Heart right ventricle (tissue), 16 donors: Measurements from ENCODE around the gene PPP1R27. TPM values are rescaled to one million over a fixed set of nuclear protein-coding genes. Genes with fewer than 3 reads are reported as not detected.

Experiments used
- ATAC-seq, 8 donors: fragments of 200-7000 bp; cut with Tn5 transposase; one replicate each; pipeline ENCODE4 v1.9.1; 2020; ENCODE audit warnings: mild to moderate bottlenecking in 8 of 8, moderate library complexity in 8 of 8, moderate number of reproducible peaks in 1 of 8
- DNase-seq, 2 donors: peaks; one replicate each; pipeline ENCODE4 v3.0.0-alpha.2; 2020
- H3K27ac ChIP-seq, 10 donors: fragments of 200-600 bp; sonication (generic) in 2 of 10; one replicate each; pipeline versions ENCODE4 v1.5.0 to v1.8.0; 2020 to 2022; ENCODE audit warnings: mild to moderate bottlenecking in 3 of 10
- H3K27me3 ChIP-seq, 7 donors: fragments of 200-600 bp; one replicate each; pipeline ENCODE4 v1.8.0; 2021 to 2022; ENCODE audit warnings: mild to moderate bottlenecking in 2 of 7
- H3K36me3 ChIP-seq, 9 donors: fragments of 200-600 bp; sonication (generic) in 1 of 9; one replicate each; pipeline versions ENCODE4 v1.5.0 to v1.8.0; 2020 to 2022; ENCODE audit warnings: mild to moderate bottlenecking in 2 of 9
- H3K4me1 ChIP-seq, 9 donors: fragments of 200-600 bp; sonication (generic) in 1 of 9; one replicate each; pipeline versions ENCODE4 v1.5.0 to v1.8.0; 2020 to 2022; ENCODE audit warnings: mild to moderate bottlenecking in 4 of 9
- H3K4me3 ChIP-seq, 10 donors: fragments of 200-600 bp; sonication (generic) in 2 of 10; one replicate each; pipeline versions ENCODE4 v1.5.0 to v1.8.0; 2020 to 2022; ENCODE audit warnings: mild to moderate bottlenecking in 7 of 10, moderate library complexity in 2 of 10
- H3K9me3 ChIP-seq, 11 donors: fragments of 200-600 bp in 10 of 11; sonication (generic) in 2 of 11; one replicate each; pipeline versions ENCODE4 v1.5.0 to v1.8.0; 2013 to 2022; ENCODE audit warnings: mild to moderate bottlenecking in 2 of 11, control low read depth in 1 of 11, moderate library complexity in 1 of 11
- WGBS, 2 donors: extraction: QIAGEN DNeasy Blood & Tissue Kit; methylation state at CpG; one replicate each; pipeline ENCODE4 v1.1.7; 2013; ENCODE audit warnings: inconsistent platforms in 1 of 2; 5-methylcytosine and 5-hydroxymethylcytosine counted together
- intact Hi-C, 10 donors: fragments of 100-400 bp; cut with DNase I; formaldehyde crosslinking; loops; one replicate each; pipeline versions ENCODE4 v1.11.1 to v1.14.2; 2022
- polyA plus RNA-seq, 2 donors: library from polyadenylated mRNA; stranded (reverse); fragments of 200-250 nt; gene quantifications; one replicate each; pipeline ENCODE4 v1.2.3, GENCODE V29; 2013
- total RNA-seq, 10 donors: library from RNA; stranded (reverse); fragmentation: NEBNext Ultra II Directional in 3 of 10; extraction: Animal tissue kit (Norgen Biotek cat#: 25700) in 3 of 10; gene quantifications; one replicate each; pipeline versions ENCODE4 v1.2.1 to v1.2.4, GENCODE V29; 2021 to 2023
- TF ChIP-seq, protein P1 (sequence below), 9 donors: fragments of 200-600 bp; sonication (generic) in 2 of 9; IDR thresholded peaks; one replicate each; pipeline versions ENCODE4 v1.5.0 to v1.8.0; 2021 to 2022; ENCODE audit warnings: antibody characterized with exemption in 9 of 9, mild to moderate bottlenecking in 5 of 9, moderate library complexity in 1 of 9
- donor health status: Arrhythmogenic right ventricular cardiomyopathy.
- donor health status: ischemic (EF 13 %, LVEDD 7.1; RV severe dilation, severe dysfunction).
- donor health status: healthy with polysubstance abuse.
- donor health status: DM: no; HTN: yes; CAD: no.
- donor health status: DM: no; HTN: no; CAD: no.
- donor health status: ischemic (EF 25% LVEDD 6.9; RV normal size, moderate dysfunction).
- donor health status: ischemic (EF 25% LVEDD 5.7; RV mildly dilated, moderate dysfunction).
- donor health status: healthy.
- donor health status: DM: yes; HTN: yes; CAD: no.
- donor health status: Ischemic cardiomyopathy.
- donor health status: ischemic (EF 35%, LVEDD 5.7; RV mildly dilated, moderate dysfunction).
- donor health status: nonischemic (EF 11% LVEDD 7.7; RV severe dilation, severe dysfunction).
- donor health status: DM: yes; HTN: yes; CAD: no.
- donor health status: PGD.
- donor health status: ischemic (EF 29% LVEDD 5.4; RV normal size, mild dysfunction).
- donor health status: nonischemic (EF 23%, LVEDD 6.1; RV moderate dilation, normal function).

The PPP1R27 gene
- total and polyA plus RNA-seq, 12 donors: 0.14 to 0.31 TPM; not detected in 10

DNA sequence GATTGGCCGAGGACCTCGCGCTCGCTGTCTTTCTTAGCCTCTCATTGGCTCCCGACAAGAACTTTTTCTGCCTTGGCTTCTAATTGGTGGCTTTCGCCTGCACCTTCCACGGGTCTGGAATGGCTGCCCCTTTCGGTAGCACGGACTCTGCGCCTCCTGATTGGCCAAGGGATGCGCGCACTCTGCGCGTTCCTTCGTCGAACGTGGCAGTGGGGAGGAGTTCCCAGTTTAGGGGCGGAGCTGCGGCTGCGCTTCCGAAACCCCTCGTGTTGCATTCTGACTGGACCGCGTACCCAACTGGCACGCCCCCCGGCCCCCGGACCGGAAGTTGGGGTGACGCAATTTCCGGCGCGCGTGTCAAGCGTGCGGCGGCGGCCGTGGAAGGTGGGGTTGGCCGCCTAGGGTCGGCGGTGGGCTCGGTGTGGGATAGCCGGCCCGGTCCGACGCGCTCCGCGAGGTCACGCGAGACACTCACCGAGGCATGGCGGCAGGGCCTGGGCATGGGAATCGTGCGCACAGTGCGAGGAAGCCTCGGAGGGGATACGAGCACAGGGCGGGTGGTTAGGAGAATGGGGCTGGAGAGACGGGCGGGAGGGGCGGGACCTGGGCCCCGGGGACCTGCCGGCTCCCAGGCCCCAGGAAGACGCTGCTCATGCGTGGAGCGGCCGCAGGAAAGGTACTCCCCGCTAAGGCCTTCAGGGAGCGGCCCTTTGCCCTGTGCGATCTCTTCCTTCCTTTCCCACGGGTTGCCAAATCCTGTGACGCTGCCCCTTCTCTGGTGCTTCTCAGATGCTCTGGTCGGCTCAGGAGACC lies 26.1 kb upstream of the PPP1R27 start:
- Histone ChIP-seq H3K4me3 (peak overlapping the region; percentile 40 to 100 (median 83)), H3K4me1 (peaks cover 15 to 69% (median 45%) of the 10 kb centered on the region in 9 donors), H3K27ac (peak overlapping the region; percentile 86 to 99 (median 98)), H3K9me3 (no peaks in the 10 kb centered on the region), H3K36me3 (peaks cover 0 to 56% (median 21%) of the 10 kb centered on the region in 9 donors), H3K27me3 (no peaks in the 10 kb centered on the region)
- DNase-seq (peak; percentile 99), ATAC-seq (peak; percentile 90 to 98 (median 96))
- 0% methylated on average over 72 to 74 of the region's 74 CpGs for WGBS, 2 donors
- TF ChIP-seq, protein P1, sequence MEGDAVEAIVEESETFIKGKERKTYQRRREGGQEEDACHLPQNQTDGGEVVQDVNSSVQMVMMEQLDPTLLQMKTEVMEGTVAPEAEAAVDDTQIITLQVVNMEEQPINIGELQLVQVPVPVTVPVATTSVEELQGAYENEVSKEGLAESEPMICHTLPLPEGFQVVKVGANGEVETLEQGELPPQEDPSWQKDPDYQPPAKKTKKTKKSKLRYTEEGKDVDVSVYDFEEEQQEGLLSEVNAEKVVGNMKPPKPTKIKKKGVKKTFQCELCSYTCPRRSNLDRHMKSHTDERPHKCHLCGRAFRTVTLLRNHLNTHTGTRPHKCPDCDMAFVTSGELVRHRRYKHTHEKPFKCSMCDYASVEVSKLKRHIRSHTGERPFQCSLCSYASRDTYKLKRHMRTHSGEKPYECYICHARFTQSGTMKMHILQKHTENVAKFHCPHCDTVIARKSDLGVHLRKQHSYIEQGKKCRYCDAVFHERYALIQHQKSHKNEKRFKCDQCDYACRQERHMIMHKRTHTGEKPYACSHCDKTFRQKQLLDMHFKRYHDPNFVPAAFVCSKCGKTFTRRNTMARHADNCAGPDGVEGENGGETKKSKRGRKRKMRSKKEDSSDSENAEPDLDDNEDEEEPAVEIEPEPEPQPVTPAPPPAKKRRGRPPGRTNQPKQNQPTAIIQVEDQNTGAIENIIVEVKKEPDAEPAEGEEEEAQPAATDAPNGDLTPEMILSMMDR (IDR thresholded peaks at IDR 0.05): peak in 4 of 9 donors; percentile 7 to 30 (median 22)
- intact Hi-C loops: loop anchor here in 1 of 10 donors (5.0 kb wide), 1 partner anchor 39 kb away; no protein-coding TSS in a partner anchor

DNA sequence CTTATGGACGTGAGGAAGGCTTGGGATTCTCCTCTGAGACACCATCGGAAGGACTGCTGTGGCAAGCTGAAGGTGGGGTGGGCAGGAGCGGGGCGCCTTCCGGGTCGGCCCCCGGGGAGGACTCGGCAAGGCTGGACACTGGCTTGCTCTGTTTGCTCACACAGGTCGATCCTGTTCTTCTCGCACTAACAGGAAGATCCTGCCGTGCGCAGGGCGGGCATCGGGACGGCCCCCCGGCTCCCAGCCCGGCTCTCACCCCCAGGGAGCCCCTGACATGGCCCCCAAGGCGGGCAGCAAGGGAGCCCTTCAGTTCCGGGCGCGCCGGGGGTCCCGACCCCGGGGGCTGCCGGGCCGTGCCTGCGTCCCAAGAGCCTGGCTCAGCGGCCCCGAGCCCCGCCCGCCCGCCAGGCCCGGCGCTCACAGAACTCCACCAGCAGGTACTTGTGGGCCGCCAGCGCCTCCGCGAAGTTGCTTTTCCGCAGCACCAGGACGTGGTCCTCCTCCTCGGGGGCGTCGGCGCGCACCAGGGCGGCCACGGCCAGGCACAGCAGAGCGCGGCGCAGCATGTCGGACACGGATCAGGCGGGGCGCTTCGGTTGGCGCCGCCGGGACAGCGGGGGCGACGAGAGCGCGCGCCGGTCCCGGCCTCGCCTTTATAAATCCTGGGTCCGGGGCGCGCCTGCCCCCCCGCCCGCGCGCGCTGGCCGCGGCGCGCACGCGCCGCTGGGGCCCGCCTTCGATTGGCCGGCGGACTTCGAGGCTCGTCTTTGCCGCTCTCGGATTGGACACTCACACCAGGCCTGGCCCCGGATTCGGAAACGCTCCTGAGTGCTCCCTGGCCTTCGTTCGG lies 25.3 kb upstream of the PPP1R27 start, which contains the start of gene P4HB:
Gene P4HB (minus strand): TSS at position 630 of the 850 bp plus-strand sequence. CDS start 64 bp downstream, at position 566.
- Histone ChIP-seq H3K27me3 (no peaks in the 10 kb centered on the region), H3K36me3 (peaks cover 0 to 56% (median 24%) of the 10 kb centered on the region in 9 donors), H3K27ac (peak within 1 kb of the TSS; percentile 91 to 99 (median 98)), H3K4me3 (peak within 1 kb of the TSS; percentile 82 to 100 (median 97)), H3K4me1 (peaks cover 18 to 75% (median 46%) of the 10 kb centered on the region in 9 donors), H3K9me3 (no peaks in the 10 kb centered on the region)
- intact Hi-C loops: loop anchor here in 1 of 10 donors (5.0 kb wide), 1 partner anchor 38 kb away; no protein-coding TSS in a partner anchor
- TF ChIP-seq, protein P1 (IDR thresholded peaks at IDR 0.05): no peak
- ATAC-seq (peak in 2 of 8 donors; percentile 0 to 1), DNase-seq (peak in 1 of 2 donors; percentile 98)
- WGBS, 2 donors: 0% methylated on average over 87 to 95 of the region's 95 CpGs

DNA sequence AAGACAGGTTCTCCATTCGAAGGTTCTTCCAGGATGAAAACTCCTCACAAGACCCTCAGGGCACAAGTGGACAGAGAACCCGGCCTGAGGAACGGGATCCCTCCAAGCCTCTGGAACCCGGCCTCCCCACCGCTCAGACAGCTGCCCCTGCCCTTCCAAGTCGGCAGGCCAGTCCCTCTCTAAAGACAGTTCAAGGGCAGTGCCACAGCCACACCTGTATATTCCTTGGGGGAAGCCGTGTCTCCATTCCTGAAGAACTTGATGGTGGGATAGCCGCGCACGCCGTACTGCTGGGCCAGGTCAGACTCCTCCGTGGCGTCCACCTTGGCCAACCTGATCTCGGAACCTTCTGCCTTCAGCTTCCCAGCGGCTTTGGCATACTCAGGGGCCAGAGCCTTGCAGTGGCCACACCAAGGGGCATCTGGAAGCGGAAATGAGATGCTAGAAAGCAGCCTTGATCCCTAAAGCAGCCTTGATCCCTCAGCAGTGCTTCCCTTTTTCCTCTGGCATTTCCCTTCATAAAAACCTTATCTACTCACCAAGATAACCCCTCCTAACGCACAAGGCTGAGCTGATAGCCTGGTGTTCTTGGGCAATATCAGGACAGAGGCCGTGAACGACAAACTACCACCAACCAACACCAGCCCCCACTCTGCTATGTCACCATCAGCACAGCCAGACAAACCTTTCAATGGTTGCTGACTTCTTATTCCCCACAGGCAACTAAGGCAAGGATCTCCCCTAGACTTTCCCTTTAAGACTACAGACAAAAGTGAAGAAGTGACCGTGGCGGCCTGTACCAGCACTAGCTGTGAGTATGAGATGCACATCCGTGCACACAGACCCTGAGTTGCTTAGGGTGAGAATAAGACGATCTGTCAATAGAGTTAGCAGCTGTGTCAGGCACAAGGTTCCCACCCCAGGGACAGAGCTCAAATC lies 24.4 kb upstream of the PPP1R27 start:
- Histone ChIP-seq H3K4me3 (peak overlapping the region; percentile 82 to 100 (median 97)), H3K4me1 (peaks cover 18 to 79% (median 50%) of the 10 kb centered on the region in 9 donors), H3K27me3 (no peaks in the 10 kb centered on the region), H3K9me3 (no peaks in the 10 kb centered on the region), H3K27ac (peak overlapping the region in 9 of 10 donors; percentile 89 to 99 (median 97)), H3K36me3 (peaks cover 1 to 59% (median 33%) of the 10 kb centered on the region in 9 donors)
- ATAC-seq (no peak), DNase-seq (no peak)
- intact Hi-C loops: no loop called here
- WGBS, 2 donors: 51 to 54% methylated on average over 23 of the region's 23 CpGs
- TF ChIP-seq, protein P1 (IDR thresholded peaks at IDR 0.05): no peak
